Mesodermal cell (in vitro differentiated cells): ENCODE results near the gene TRIM69. TPM values are rescaled to one million over a fixed set of nuclear protein-coding genes. Genes with fewer than 3 reads are reported as not detected.
"Not testable (repeated sequence)": the region's sequence is repeated elsewhere in the genome, so short reads cannot be mapped to it uniquely, and the experiment has no call there.

Experiments used
- H3K27ac ChIP-seq: 2 replicates; pipeline ENCODE4 v1.7.0; 2013; ENCODE audit warnings: mild to moderate bottlenecking, low read depth, low read length, moderate library complexity; ENCODE audit not compliant: severe bottlenecking
- H3K36me3 ChIP-seq: 2 replicates; pipeline ENCODE4 v1.7.1; 2013; ENCODE audit warnings: mild to moderate bottlenecking, low read length, moderate library complexity; ENCODE audit not compliant: control insufficient read depth, insufficient read depth
- H3K4me1 ChIP-seq: one replicate; pipeline ENCODE4 v1.7.1; 2013; ENCODE audit warnings: mild to moderate bottlenecking, low read length; ENCODE audit not compliant: insufficient read depth, control insufficient read depth, poor library complexity, severe bottlenecking
- H3K4me3 ChIP-seq: 2 replicates; pipeline ENCODE4 v1.7.0; 2013; ENCODE audit warnings: low read length, control low read depth, mild to moderate bottlenecking; ENCODE audit not compliant: insufficient read depth, poor library complexity, severe bottlenecking; ENCODE audit errors: extremely low read depth
- H3K9me3 ChIP-seq: 2 replicates; pipeline ENCODE4 v1.7.1; 2013; ENCODE audit warnings: mild to moderate bottlenecking, low read length, moderate library complexity; ENCODE audit not compliant: control insufficient read depth
- WGBS, 2 experiments: methylation state at CpG; one replicate each; pipeline ENCODE4 v1.1.5; 2013; ENCODE audit warnings: missing lambda C conversion rate in 2 of 2; ENCODE audit not compliant: insufficient coverage in 2 of 2; 5-methylcytosine and 5-hydroxymethylcytosine counted together
- polyA plus RNA-seq, 2 experiments: library from polyadenylated mRNA; stranded (reverse); fragments of 50-300 nt; gene quantifications; one replicate each; pipeline ENCODE4 v1.2.3, GENCODE V29; 2013

The TRIM69 gene
- polyA plus RNA-seq (2013, experiment 1 of 2), result 7.9 TPM
- polyA plus RNA-seq (2013, experiment 2 of 2), result 7.2 TPM

- Histone ChIP-seq H3K4me3 (no peak within 1 kb of the TSS), H3K36me3 (no peaks in the 10 kb centered on the region), H3K27ac (no peak within 1 kb of the TSS), H3K4me1 (peaks cover 8% of the 10 kb centered on the region), H3K9me3 (no peaks in the 10 kb centered on the region)
- 88 to 94% methylated on average over 1 to 2 of the region's 3 CpGs for WGBS, 2 experiments
These were observed at the start of gene TRIM69 for GRCh38 chr15:44736181-44736765. TSS of gene TRIM69 (plus strand) at chr15:44736528. CDS start at chr15:44736705, 177 bp downstream.

- WGBS, 2 experiments, result 85% methylated on average over 2 of the region's 2 CpGs; no CpG with 5 or more reads in 1 of the 2 experiments
These were observed 47.0 kb upstream of the TRIM69 start for GRCh38 chr15:44689318-44689717.

GRCh38 chr15:44690245-44690644, 46.1 kb upstream of the TRIM69 start:
- H3K27ac ChIP-seq, H3K9me3 ChIP-seq, H3K4me3 ChIP-seq, H3K36me3 ChIP-seq, H3K4me1 ChIP-seq: not testable (repeated sequence)
- 50 to 89% methylated on average over 1 of the region's 1 CpG for WGBS, 2 experiments

More at GRCh38 chr15:44689318-44689717, 47.0 kb upstream of the TRIM69 start:
- not testable (repeated sequence) for H3K36me3 ChIP-seq, H3K4me3 ChIP-seq, H3K27ac ChIP-seq, H3K4me1 ChIP-seq, H3K9me3 ChIP-seq

GRCh38 chr15:44692659-44693058, 43.7 kb upstream of the TRIM69 start:
- no peaks in the 10 kb centered on the region for H3K9me3 ChIP-seq
- no peaks in the 10 kb centered on the region for H3K4me1 ChIP-seq
- H3K36me3 ChIP-seq, result no peaks in the 10 kb centered on the region
- WGBS, 2 experiments, result 83 to 100% methylated on average over 1 of the region's 1 CpG
- no peak overlapping the region for H3K27ac ChIP-seq
- H3K4me3 ChIP-seq, result no peak overlapping the region

GRCh38 chr15:44694416-44694815, 41.9 kb upstream of the TRIM69 start:
- H3K36me3 ChIP-seq, result no peaks in the 10 kb centered on the region
- no peak overlapping the region for H3K4me3 ChIP-seq
- no peaks in the 10 kb centered on the region for H3K4me1 ChIP-seq
- no peak overlapping the region for H3K27ac ChIP-seq
- H3K9me3 ChIP-seq, result no peaks in the 10 kb centered on the region
- 83 to 86% methylated on average over 4 of the region's 4 CpGs for WGBS, 2 experiments

- no peaks in the 10 kb centered on the region for H3K36me3 ChIP-seq
- no peak overlapping the region for H3K27ac ChIP-seq
- H3K4me1 ChIP-seq, result no peaks in the 10 kb centered on the region
- WGBS, 2 experiments, result 69 to 88% methylated on average over 2 of the region's 3 CpGs
- no peak overlapping the region for H3K4me3 ChIP-seq
- H3K9me3 ChIP-seq, result no peaks in the 10 kb centered on the region
These were observed 41.0 kb upstream of the TRIM69 start for GRCh38 chr15:44695294-44695693.

GRCh38 chr15:44697014-44697413, 39.3 kb upstream of the TRIM69 start:
- Histone ChIP-seq H3K4me1 (no peaks in the 10 kb centered on the region), H3K4me3 (no peak overlapping the region), H3K36me3 (no peaks in the 10 kb centered on the region), H3K27ac (no peak overlapping the region), H3K9me3 (no peaks in the 10 kb centered on the region)

- H3K36me3 ChIP-seq, result no peaks in the 10 kb centered on the region
- WGBS, 2 experiments, result 67 to 100% methylated on average over 1 of the region's 2 CpGs
- H3K4me1 ChIP-seq, result no peaks in the 10 kb centered on the region
- no peak overlapping the region for H3K4me3 ChIP-seq
- no peaks in the 10 kb centered on the region for H3K9me3 ChIP-seq
- H3K27ac ChIP-seq, result no peak overlapping the region
These were observed 37.7 kb upstream of the TRIM69 start for GRCh38 chr15:44698641-44699040.

GRCh38 chr15:44700676-44701075, 35.7 kb upstream of the TRIM69 start:
- H3K4me3 ChIP-seq, H3K36me3 ChIP-seq, H3K4me1 ChIP-seq, H3K9me3 ChIP-seq, H3K27ac ChIP-seq: not testable (repeated sequence)

- 83% methylated on average over 1 of the region's 1 CpG; no CpG with 5 or more reads in 1 of the 2 experiments for WGBS, 2 experiments
- Histone ChIP-seq H3K4me1 (no peaks in the 10 kb centered on the region), H3K36me3 (no peaks in the 10 kb centered on the region), H3K4me3 (no peak overlapping the region), H3K27ac (no peak overlapping the region), H3K9me3 (no peaks in the 10 kb centered on the region)
These were observed 30.3 kb upstream of the TRIM69 start for GRCh38 chr15:44705986-44706385.

GRCh38 chr15:44706401-44706800, 29.9 kb upstream of the TRIM69 start:
- Histone ChIP-seq H3K4me3 (no peak overlapping the region), H3K9me3 (no peaks in the 10 kb centered on the region), H3K36me3 (no peaks in the 10 kb centered on the region), H3K4me1 (no peaks in the 10 kb centered on the region), H3K27ac (no peak overlapping the region)
- 71 to 89% methylated on average over 2 of the region's 2 CpGs for whole genome bisulfite sequencing, 2 experiments
